Stimulated activated CD8-positive, alpha-beta memory T cell treated with anti-CD3 and anti-CD28 coated beads, Interleukin-4, amount 100 ng/mL, for 24 hours (primary cell): ENCODE data around the gene GATAD2B.
"Not testable (repeated sequence)": the region's sequence is repeated elsewhere in the genome, so short reads cannot be mapped to it uniquely, and the experiment has no call there.

Experiments used
- DNase-seq: peaks from one replicate; pipeline ENCODE4 v3.0.0-alpha.2; 2020; ENCODE audit warnings: low read depth

Gene GATAD2B

GRCh38 chr1:153795934-153796785 lies 126.6 kb downstream of the GATAD2B start:
- no peak for DNase-seq

GRCh38 chr1:153795330-153795837 lies 127.4 kb downstream of the GATAD2B start:
- DNase-seq = no peak

- no peak for DNase-seq
These were observed 128.0 kb downstream of the GATAD2B start for GRCh38 chr1:153794624-153795329.

- no peak for DNase-seq
These were observed 128.7 kb downstream of the GATAD2B start for GRCh38 chr1:153793973-153794615.

GRCh38 chr1:153793261-153793972 lies 129.4 kb downstream of the GATAD2B start:
- DNase-seq = no peak

- DNase-seq = no peak
These were observed 130.1 kb downstream of the GATAD2B start for GRCh38 chr1:153792631-153793041.

GRCh38 chr1:153791648-153792253 lies 131.0 kb downstream of the GATAD2B start:
- DNase-seq = no peak

GRCh38 chr1:153790966-153791647 lies 131.7 kb downstream of the GATAD2B start:
- DNase-seq = no peak

GRCh38 chr1:153790313-153790965 lies 132.3 kb downstream of the GATAD2B start:
- DNase-seq = no peak

- DNase-seq = no peak
These were observed 133.2 kb downstream of the GATAD2B start for GRCh38 chr1:153789478-153790034.

GRCh38 chr1:153786038-153786790 lies 136.6 kb downstream of the GATAD2B start:
- no peak for DNase-seq

- peak; percentile 87 for DNase-seq
These were observed 139.3 kb downstream of the GATAD2B start for GRCh38 chr1:153783233-153784190.

- not testable (repeated sequence) for DNase-seq
These were observed 140.1 kb downstream of the GATAD2B start for GRCh38 chr1:153782648-153783047.

- no peak for DNase-seq
These were observed 142.2 kb downstream of the GATAD2B start for GRCh38 chr1:153780551-153780950.

- DNase-seq = no peak
These were observed 142.8 kb downstream of the GATAD2B start for GRCh38 chr1:153779781-153780541.

- no peak for DNase-seq
These were observed 143.8 kb downstream of the GATAD2B start for GRCh38 chr1:153778824-153779519.
